Transverse colon (tissue), 4 donors: Measurements from ENCODE around the gene APBB2. TPM values are rescaled to one million over a fixed set of nuclear protein-coding genes. Genes with fewer than 3 reads are reported as not detected.

ENCODE experiments used
- DNase-seq: peaks from one replicate; pipeline ENCODE4 v3.0.0-alpha.2; 2019
- H3K27ac ChIP-seq, 4 donors: fragments of 200-600 bp; sonication (generic); 2 replicates each; pipeline ENCODE4 v1.5.1; 2016 to 2018; ENCODE audit warnings: inconsistent platforms in 4 of 4
- H3K27me3 ChIP-seq: fragments of 200-600 bp; sonication (generic); 2 replicates; pipeline ENCODE4 v1.5.1; 2017; ENCODE audit warnings: inconsistent platforms
- H3K36me3 ChIP-seq, 4 donors: fragments of 200-600 bp; sonication (generic); 2 replicates each; pipeline ENCODE4 v1.5.1; 2017 to 2019; ENCODE audit warnings: inconsistent platforms in 4 of 4
- H3K4me1 ChIP-seq, 4 donors: fragments of 200-600 bp; sonication (generic); 2 replicates each; pipeline ENCODE4 v1.5.1; 2017 to 2020; ENCODE audit warnings: inconsistent platforms in 4 of 4
- H3K4me3 ChIP-seq, 4 donors: fragments of 200-600 bp; sonication (generic); 1 replicate in 1 of 4; 2 replicates in 3 of 4; pipeline versions ENCODE4 v1.5.1 to v1.6.1; 2017 to 2019; ENCODE audit warnings: inconsistent platforms in 4 of 4
- H3K9me3 ChIP-seq, 2 donors: fragments of 200-600 bp; sonication (generic); 2 replicates each; pipeline ENCODE4 v1.5.1; 2017 to 2019; ENCODE audit warnings: inconsistent platforms in 2 of 2
- CTCF ChIP-seq, 5 experiments: fragments of 200-600 bp in 3 of 5; fragments of 450-650 bp in 2 of 5; sonication (generic) in 3 of 5; IDR thresholded peaks; 1 replicate in 2 of 5; 2 replicates in 3 of 5; pipeline ENCODE4 v1.5.1; 2016 to 2017; ENCODE audit warnings: antibody characterized with exemption in 5 of 5, inconsistent platforms in 3 of 5, mild to moderate bottlenecking in 2 of 5, moderate library complexity in 1 of 5
- EP300 ChIP-seq: sonication (generic); formaldehyde crosslinking; IDR thresholded peaks from one replicate; pipeline ENCODE4 v1.6.1; 2017; ENCODE audit warnings: antibody characterized with exemption, low read depth
- POLR2A ChIP-seq: fragments of 450-650 bp; IDR thresholded peaks from one replicate; pipeline ENCODE4 v1.6.1; 2016; ENCODE audit warnings: antibody characterized with exemption, mild to moderate bottlenecking, moderate library complexity
- POLR2AphosphoS5 ChIP-seq, 3 donors: sonication (generic); formaldehyde crosslinking; IDR thresholded peaks; one replicate each; pipeline ENCODE4 v1.6.1; 2016; ENCODE audit warnings: antibody characterized with exemption in 3 of 3
- WGBS, 2 donors: methylation state at CpG; one replicate each; pipeline ENCODE4 v1.1.5; 2018; ENCODE audit warnings: low coverage in 1 of 2; 5-methylcytosine and 5-hydroxymethylcytosine counted together
- in situ Hi-C, 4 donors: fragments of 200-750 bp; cut with MboI; loops; one replicate each; pipeline versions ENCODE4 v1.15.0 to v1.15.1; 2017; ENCODE audit warnings: low sequenced_read_pairs in 3 of 4, low pct_ligation_motif_present in 1 of 4, low pct_unique_long_range_greater_than_20kb in 1 of 4
- intact Hi-C: fragments of 100-400 bp; cut with DNase I; formaldehyde crosslinking; loops from one replicate; pipeline ENCODE4 v1.15.1; 2023; ENCODE audit warnings: low total_unique reads
- total RNA-seq, 4 donors: library from RNA; depleted of rRNA; stranded (reverse); fragments of >200 nt; gene quantifications; one replicate each; pipeline ENCODE4 v1.1.0, GENCODE V29; 2016

The APBB2 gene
- total RNA-seq, 4 donors from 2014 or later, result 37.1 to 138 (median 90.1) TPM

- DNase-seq, result no peak
- Histone ChIP-seq H3K9me3 (no peaks in the 10 kb centered on the region), H3K4me1 (peaks cover 8 to 20% (median 17%) of the 10 kb centered on the region in 4 donors), H3K27ac (no peak overlapping the region), H3K4me3 (no peak overlapping the region), H3K36me3 (no peaks in the 10 kb centered on the region), H3K27me3 (no peaks in the 10 kb centered on the region)
- TF ChIP-seq CTCF (IDR thresholded peaks at IDR 0.05) (no peak), EP300 (no peak), POLR2A (no peak), POLR2AphosphoS5 (IDR thresholded peaks at IDR 0.05) (no peak)
- intact Hi-C loops, result no loop called here
- in situ Hi-C loops, result loop anchor here in 1 of 4 donors (25.0 kb wide), 1 partner anchor 212 kb away; no protein-coding TSS in a partner anchor
- 68 to 86% methylated on average over 3 of the region's 3 CpGs for WGBS, 2 donors
Measured at GRCh38 chr4:41199788-41200187, 14.6 kb downstream of the APBB2 start.

- intact Hi-C loops (no loop called here), in situ Hi-C loops (no loop called here)
- TF ChIP-seq CTCF (IDR thresholded peaks at IDR 0.05), result no peak
- no peak for TF ChIP-seq POLR2AphosphoS5 (IDR thresholded peaks at IDR 0.05)
- no peak for TF ChIP-seq POLR2A
- TF ChIP-seq EP300, result no peak
- no peaks in the 10 kb centered on the region for H3K27me3 ChIP-seq
- no peaks in the 10 kb centered on the region for H3K9me3 ChIP-seq
- 91 to 96% methylated on average over 2 of the region's 2 CpGs for WGBS, 2 donors
- no peak overlapping the region for H3K27ac ChIP-seq
- H3K4me1 ChIP-seq, result peaks cover 0 to 4% (median under 1%) of the 10 kb centered on the region in 4 donors
- DNase-seq, result no peak
- no peaks in the 10 kb centered on the region for H3K36me3 ChIP-seq
- no peak overlapping the region for H3K4me3 ChIP-seq
Measured at GRCh38 chr4:41197996-41198395, 16.3 kb downstream of the APBB2 start.

- no peak for DNase-seq
- intact Hi-C loops, result no loop called here
- Histone ChIP-seq H3K27ac (no peak overlapping the region), H3K36me3 (no peaks in the 10 kb centered on the region), H3K4me3 (no peak overlapping the region), H3K4me1 (no peaks in the 10 kb centered on the region), H3K9me3 (no peaks in the 10 kb centered on the region), H3K27me3 (no peaks in the 10 kb centered on the region)
- in situ Hi-C loops, result no loop called here
- TF ChIP-seq POLR2A (no peak), CTCF (IDR thresholded peaks at IDR 0.05) (no peak), POLR2AphosphoS5 (IDR thresholded peaks at IDR 0.05) (no peak), EP300 (no peak)
- 60 to 94% methylated on average over 2 to 3 of the region's 3 CpGs for WGBS, 2 donors
Measured at GRCh38 chr4:41197495-41197894, 16.8 kb downstream of the APBB2 start.

GRCh38 chr4:41196633-41197332, 17.6 kb downstream of the APBB2 start:
- in situ Hi-C loops (no loop called here), intact Hi-C loops (no loop called here)
- H3K4me1 ChIP-seq, result no peaks in the 10 kb centered on the region
- 81 to 83% methylated on average over 5 to 6 of the region's 6 CpGs for WGBS, 2 donors
- H3K27ac ChIP-seq, result no peak overlapping the region
- DNase-seq, result no peak
- no peak overlapping the region for H3K4me3 ChIP-seq
- TF ChIP-seq EP300 (no peak), POLR2AphosphoS5 (IDR thresholded peaks at IDR 0.05) (no peak), CTCF (IDR thresholded peaks at IDR 0.05) (no peak), POLR2A (no peak)
- H3K36me3 ChIP-seq, result no peaks in the 10 kb centered on the region
- no peaks in the 10 kb centered on the region for H3K9me3 ChIP-seq
- no peaks in the 10 kb centered on the region for H3K27me3 ChIP-seq
